Inflammatory macrophage treated with lipopolysaccharide for 1 hour (primary cell): ENCODE results near the gene PACRG.

ENCODE experiments used
- DNase-seq, 2 donors: peaks; one replicate each; pipeline ENCODE4 v3.0.0-alpha.2; 2020 to 2022

The PACRG gene

GRCh38 chr6:163023700-163024099, 295.9 kb downstream of the PACRG start:
- no peak for DNase-seq

GRCh38 chr6:163026893-163027292, 299.1 kb downstream of the PACRG start:
- DNase-seq, result no peak

- no peak for DNase-seq
These were observed 303.2 kb downstream of the PACRG start for GRCh38 chr6:163030980-163031379.

DNA sequence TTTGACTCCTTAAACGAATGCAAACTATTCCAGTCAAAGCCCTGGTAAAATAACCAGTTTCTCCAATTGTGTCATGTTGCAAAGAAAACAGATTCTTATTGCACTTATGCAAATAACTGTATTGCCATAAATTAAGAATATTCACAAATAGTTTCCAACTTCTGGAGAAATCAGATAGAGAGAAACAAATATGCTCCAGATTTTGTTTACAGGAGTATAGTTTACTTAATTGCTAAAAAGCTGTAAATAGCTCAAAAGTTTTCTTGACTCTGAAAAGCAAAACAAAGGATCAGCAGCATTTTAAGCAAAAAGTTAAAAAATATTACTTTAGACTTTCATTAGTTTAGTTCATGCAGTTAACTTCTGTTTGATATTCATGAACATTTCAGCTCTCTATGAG, 304.2 kb downstream of the PACRG start:
- no peak for DNase-seq

- DNase-seq, result no peak
These were observed 308.4 kb downstream of the PACRG start for GRCh38 chr6:163036160-163036645.

DNA sequence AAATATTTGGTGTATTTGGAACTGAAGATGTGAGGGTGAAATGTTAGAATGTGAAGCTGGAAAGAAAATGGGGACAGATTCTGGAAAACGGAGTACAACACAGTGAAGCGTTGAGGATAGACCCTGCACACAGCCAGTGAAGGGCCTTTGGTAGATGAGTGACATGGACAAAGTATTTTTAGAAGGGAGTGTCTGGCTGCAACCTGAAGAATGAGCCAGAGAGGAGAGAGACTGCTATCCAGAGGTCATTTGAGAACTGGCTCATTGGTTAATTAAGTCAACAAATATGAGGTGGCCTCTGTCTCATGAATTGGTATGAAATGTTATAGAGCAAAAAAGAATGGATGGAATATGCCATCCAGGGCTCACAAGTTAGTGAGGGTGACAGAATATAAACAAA, 310.5 kb downstream of the PACRG start:
- no peak for DNase-seq

DNA sequence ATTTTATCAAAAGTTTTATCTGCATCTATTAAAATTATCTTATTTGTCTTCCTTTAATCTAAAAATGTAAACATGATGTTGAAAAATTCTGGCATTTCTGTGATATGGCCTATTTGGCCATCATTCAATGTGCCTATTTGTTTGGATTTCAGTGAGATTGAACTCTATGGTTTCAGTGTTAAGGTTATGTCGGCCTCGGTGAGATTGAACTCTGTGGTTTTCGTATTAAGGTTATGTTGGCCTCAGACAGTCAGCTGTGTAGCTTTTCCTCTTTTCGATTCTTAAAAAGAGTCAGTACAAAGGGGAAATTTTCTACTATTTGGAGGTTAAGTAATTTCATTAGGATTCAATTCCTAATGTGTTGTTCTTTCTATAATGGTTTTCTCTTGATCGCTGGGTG, 320.6 kb downstream of the PACRG start:
- DNase-seq, result no peak

- DNase-seq, result no peak
These were observed 326.0 kb downstream of the PACRG start for GRCh38 chr6:163053667-163054344.

- no peak for DNase-seq
These were observed 326.9 kb downstream of the PACRG start for GRCh38 chr6:163054641-163055040.

DNA sequence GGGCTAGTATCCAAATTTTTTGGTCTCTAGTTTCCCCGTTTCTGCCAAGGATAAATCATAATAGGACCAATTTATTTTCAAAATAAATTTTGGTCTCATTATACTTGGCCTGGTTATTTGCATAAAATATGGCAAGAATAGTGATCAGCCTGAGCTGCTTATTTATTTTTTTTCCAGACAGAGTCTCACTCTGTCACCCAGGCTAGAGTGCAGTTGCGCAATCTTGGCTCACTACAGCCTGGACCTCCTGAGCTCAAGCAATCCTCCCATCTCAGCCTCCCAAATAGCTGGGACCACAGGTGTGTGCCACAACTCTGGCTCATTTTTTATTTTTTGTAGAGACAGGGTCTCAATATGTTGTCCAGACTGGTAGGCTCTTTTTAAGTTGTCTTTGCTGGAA, 329.5 kb downstream of the PACRG start:
- no peak for DNase-seq

DNA sequence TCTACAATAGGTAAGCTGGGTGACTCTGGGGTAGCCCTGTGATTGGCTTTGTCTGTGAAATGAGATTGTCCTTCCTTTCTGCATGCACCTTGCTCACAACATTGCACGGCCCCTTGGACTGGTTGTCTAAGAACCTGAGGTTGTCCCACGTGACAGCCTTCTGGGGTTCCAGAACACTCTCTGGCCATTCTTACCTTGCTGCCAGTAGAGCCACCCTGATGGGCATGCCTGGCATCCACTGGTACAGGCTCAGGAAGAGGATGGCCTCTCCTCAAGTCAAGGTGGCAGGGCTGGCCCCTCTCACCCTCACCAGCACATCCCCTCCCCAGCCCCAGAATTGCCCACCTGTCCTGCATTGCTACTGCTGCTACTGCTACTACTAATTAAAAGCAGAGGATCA, 335.0 kb downstream of the PACRG start:
- no peak for DNase-seq

DNA sequence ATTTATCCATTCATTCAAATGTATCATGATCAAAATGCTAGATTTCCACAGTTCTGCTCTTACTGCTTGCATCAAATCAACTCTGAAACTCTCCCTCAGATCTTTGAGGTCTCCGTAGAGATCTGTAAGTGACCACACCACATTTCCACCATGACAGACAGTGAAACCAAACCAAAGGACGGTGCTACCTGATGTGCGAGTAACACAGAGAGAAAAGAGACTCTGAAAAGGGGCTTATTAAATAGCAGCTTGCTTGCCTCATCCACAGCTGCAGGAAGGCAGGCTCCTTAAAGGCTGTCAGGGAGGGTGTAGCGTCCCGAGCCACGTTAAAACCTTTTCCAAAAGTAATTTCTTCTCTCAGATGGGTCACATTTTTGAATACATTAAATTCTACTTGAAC, 335.8 kb downstream of the PACRG start:
- DNase-seq, result no peak

DNA sequence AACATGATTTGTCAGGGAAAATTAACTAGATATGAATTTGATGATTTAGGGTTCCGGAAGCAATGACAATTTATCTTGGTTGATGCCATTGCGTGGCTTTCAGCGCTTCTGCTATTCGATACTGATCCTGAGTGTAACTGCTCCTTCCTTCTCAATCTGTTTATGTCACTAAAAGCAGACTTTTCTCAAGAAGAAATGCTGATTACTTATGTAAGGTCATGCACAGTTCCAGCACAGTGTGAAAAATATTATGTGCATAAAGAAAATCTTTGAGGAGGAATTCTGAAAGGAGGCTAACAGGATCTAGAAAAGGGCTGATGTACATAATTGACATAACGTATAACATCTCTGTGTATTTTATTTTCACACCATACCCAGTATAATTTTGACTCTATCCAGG, 336.6 kb downstream of the PACRG start:
- DNase-seq, result no peak

DNA sequence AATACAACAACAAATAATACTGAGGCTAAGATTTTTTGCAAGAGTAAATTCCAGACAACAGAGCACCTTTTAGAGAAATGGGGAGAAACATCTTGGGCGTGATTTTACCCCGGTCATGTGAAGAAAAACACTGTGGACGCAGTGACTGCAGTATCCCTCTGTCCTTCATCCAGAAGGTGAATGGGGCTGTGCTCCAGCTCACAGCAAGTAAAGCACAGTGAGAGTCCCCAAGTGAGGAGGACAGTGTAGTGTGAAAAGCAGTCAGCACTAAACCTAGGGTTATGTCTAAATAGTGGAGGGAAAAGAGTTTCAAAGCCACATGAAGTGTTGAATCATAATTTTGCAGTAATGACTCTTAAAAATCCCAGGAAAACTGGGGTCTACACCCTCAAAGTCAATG, 338.4 kb downstream of the PACRG start:
- DNase-seq, result no peak

GRCh38 chr6:163077134-163077533, 349.4 kb downstream of the PACRG start:
- no peak for DNase-seq

DNA sequence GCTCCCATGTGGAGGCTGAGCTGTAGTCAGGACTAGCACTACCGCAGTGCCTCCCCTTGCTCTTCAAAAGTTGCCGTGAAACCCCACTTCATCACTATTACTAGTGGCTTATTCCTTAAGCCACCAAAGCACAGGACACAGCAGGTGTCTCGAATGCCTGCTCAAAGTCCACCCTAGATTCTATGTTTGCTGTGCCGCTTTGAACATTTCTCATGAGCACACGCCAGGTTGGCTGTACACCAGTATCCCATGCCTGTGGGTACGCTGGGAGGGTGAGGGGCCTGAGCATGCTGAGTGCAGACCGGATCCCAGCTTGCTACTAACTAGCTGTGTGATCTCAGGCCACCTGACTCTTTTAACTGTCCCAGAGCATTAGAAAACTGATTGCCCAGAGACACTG, 350.9 kb downstream of the PACRG start:
- no peak for DNase-seq

DNA sequence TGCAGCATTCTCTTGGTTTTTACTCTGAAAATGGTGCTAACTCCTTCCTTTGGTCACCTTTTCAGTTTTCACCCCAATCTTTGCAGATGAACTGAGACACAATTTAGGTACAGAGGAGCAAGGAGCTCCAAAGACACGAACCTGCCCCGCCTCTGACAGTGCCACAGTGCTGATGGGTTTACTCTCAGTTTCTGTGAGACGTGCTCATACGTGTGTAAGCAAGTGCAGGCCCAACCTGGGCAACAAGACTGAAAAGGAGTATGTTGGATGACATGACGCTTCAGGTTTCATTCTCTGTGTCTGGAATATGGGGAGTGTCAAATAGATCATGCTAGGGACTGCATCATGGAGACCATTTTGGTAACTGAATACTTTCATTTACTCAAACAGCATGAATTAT, 352.5 kb downstream of the PACRG start:
- DNase-seq, result no peak

GRCh38 chr6:163083141-163083540, 355.4 kb downstream of the PACRG start:
- no peak for DNase-seq

DNA sequence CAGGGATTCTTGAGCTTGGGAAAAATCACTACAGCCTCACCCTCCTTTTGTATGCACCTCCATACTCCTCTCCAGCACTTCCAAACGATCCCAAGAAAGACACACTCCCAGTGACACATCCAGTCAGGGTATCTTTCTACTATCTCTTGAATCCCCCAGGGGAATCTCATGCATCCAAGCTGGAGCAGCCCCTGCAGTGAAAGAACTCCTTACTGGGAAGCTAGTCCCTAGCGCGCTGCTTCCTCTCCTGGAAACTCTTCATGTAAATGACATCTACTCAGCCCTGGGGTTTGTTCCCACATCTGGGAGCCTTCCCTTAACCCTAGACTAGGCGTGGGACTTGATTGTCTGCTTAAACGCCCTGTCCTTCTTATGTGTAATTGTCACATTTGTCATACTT, 357.7 kb downstream of the PACRG start:
- no peak for DNase-seq

- no peak for DNase-seq
These were observed 358.3 kb downstream of the PACRG start for GRCh38 chr6:163085861-163086623.

- DNase-seq, result no peak
These were observed 358.8 kb downstream of the PACRG start for GRCh38 chr6:163086624-163086920.

DNA sequence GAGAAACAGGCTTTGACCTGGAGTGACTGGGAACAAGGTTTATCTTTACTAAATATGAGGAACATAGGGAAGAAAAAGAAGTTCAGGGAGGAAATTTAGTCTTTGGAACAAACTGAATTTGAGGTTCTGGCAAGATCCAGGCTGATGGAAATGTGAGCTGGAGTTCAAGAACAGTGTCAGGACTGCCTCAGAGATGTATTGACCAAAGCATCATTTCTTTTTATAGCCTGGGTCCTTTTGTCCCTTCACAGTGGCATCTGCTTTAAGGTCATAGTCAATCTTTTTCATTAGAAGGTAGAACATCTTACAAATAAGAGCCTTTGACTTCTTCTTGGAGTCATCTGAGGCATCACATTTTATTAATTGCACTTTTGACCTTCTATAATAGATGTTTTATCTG, 360.2 kb downstream of the PACRG start:
- DNase-seq, result no peak

DNA sequence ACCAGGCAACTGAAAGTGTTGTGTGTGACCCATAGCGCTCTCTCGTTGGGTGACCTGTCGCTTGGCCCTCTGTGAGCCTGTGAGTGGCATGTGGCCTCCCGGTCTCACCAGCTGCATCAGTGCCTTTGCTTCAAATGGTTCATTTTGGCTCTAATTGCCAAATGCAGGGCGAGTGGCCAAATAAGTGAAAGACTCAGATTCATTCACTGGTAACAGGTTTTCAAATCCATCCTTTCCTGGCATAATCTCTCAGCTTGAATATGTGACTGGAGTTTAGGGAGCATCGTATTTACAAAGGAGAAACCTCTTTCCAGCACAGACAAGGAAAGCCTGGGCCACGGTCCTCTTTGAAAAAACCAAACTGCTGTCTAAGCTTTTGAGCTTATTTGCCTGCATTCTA, 365.1 kb downstream of the PACRG start:
- DNase-seq, result no peak

DNA sequence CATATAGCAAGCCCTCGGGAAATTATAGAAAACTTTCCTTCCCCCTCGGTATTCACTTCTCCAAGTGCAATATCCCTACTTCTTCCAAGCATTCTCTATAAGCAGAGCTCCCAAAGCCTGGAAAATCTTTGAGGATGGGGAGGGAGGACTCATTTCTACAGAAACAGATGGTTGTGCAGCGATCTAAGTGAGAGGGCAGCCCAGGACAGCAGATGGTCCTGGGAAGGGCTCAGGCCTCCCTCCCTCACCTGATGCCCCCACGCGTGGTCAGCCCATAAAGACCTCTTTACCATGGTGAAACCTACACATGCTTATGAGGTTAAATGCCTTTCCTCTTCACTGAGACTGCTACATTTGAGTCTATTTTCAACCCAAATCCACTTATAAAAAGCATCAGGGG, 367.1 kb downstream of the PACRG start:
- DNase-seq, result no peak

DNA sequence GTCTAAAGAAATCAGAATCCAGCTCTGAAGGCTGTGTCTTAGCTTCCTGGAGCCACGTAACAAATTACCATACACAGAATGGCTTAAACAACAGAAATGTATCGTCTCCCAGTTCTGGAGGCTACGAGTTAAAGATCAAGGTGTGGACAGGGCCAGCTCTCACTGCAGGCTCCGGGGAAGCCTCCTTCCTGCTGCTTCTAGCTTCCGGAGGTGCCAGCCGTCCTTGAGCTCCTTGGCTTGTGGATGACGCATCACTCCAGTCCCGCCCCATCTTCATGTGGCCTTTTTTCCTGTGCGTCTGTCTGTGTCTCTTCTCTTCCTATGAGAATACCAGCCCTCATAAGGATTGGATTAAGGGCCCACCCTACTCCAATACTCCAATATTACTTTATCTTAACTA, 367.6 kb downstream of the PACRG start:
- no peak for DNase-seq
